Measurements from ENCODE around the gene WASF3. TPM values are rescaled to one million over a fixed set of nuclear protein-coding genes. Genes with fewer than 3 reads are reported as not detected.

Gene WASF3
- total RNA-seq, 1 donor from 2014 or later = 20.0 TPM

DNA sequence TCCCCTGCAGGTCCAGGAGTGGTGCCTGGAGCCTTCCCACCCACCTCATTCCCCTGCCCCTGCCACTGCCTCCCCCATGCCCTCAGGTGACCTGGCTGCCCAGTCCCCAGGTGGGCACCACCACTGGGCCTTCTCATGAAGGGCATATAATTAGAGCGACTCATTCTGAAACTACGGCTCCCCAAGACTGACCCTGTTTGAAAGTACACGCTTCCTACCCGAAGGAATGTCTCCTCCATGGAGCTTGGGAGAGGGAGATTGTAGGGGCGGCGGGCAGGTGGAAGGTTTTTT, 150.5 kb downstream of the WASF3 start:
- Mint-ChIP-seq H3K36me3 (ENCODE audit: unreplicated experiment) (no peaks in the 10 kb centered on the region), H3K27ac (ENCODE audit: unreplicated experiment) (no peak overlapping the region), H3K4me1 (ENCODE audit: unreplicated experiment) (no peaks in the 10 kb centered on the region), H3K9me3 (ENCODE audit: unreplicated experiment) (peaks cover 6% of the 10 kb centered on the region), H3K27me3 (ENCODE audit: unreplicated experiment) (peaks cover 25% of the 10 kb centered on the region), H3K4me3 (ENCODE audit: unreplicated experiment) (no peak overlapping the region)
- no peak for DNase-seq (ENCODE audit: extremely low spot score, unreplicated experiment)
- TF ChIP-seq, protein P1, sequence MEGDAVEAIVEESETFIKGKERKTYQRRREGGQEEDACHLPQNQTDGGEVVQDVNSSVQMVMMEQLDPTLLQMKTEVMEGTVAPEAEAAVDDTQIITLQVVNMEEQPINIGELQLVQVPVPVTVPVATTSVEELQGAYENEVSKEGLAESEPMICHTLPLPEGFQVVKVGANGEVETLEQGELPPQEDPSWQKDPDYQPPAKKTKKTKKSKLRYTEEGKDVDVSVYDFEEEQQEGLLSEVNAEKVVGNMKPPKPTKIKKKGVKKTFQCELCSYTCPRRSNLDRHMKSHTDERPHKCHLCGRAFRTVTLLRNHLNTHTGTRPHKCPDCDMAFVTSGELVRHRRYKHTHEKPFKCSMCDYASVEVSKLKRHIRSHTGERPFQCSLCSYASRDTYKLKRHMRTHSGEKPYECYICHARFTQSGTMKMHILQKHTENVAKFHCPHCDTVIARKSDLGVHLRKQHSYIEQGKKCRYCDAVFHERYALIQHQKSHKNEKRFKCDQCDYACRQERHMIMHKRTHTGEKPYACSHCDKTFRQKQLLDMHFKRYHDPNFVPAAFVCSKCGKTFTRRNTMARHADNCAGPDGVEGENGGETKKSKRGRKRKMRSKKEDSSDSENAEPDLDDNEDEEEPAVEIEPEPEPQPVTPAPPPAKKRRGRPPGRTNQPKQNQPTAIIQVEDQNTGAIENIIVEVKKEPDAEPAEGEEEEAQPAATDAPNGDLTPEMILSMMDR (IDR thresholded peaks at IDR 0.05) = no peak

DNA sequence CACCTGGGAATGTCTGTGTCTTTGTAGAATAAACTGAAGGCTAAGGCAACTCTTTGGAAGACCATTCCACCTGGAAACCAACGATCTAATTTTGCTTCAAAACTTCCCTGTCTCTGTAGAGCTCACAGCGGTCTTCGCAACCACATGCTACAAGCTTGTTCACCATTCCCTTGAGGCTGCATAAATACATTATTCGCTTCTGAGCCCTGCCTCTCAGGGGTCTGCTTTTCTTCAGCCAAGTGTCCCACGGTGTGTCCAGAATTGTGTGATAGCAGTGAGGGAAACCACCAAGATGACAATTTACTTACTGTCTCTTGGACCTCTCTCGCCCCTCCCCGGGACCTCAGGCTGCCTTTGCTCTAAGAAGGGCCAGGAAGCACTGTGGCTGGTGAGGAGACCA, 152.0 kb downstream of the WASF3 start:
- no peaks in the 10 kb centered on the region for H3K36me3 Mint-ChIP-seq (ENCODE audit: unreplicated experiment)
- peaks cover 22% of the 10 kb centered on the region for H3K27me3 Mint-ChIP-seq (ENCODE audit: unreplicated experiment)
- H3K9me3 Mint-ChIP-seq (ENCODE audit: unreplicated experiment) = peaks cover 6% of the 10 kb centered on the region
- no peak overlapping the region for H3K27ac Mint-ChIP-seq (ENCODE audit: unreplicated experiment)
- no peak for DNase-seq (ENCODE audit: extremely low spot score, unreplicated experiment)
- TF ChIP-seq, protein P1 (IDR thresholded peaks at IDR 0.05) = no peak
- no peak overlapping the region for H3K4me3 Mint-ChIP-seq (ENCODE audit: unreplicated experiment)
- H3K4me1 Mint-ChIP-seq (ENCODE audit: unreplicated experiment) = no peaks in the 10 kb centered on the region

DNA sequence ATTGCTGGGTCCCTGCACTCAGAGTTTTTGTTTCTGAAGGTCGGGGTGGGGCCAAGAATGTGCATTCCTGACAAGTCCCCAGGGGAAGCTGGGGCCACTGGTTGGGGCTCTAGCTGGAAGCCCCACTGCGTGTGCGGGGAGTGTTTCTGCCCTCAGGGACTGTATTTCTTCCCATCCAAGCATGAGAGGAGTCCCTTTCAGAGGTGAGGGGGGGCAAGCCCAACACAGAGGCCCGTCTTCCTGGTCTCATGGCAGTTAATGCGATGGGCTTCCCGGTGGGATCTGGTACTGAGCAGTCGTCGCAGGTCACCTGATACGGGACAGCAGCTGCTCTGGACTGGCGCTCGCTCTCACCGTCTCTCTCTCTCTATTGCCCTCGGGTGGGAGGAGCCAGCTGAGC, 152.7 kb downstream of the WASF3 start:
- no peak overlapping the region for H3K27ac Mint-ChIP-seq (ENCODE audit: unreplicated experiment)
- peak; percentile 77 for DNase-seq (ENCODE audit: extremely low spot score, unreplicated experiment)

DNA sequence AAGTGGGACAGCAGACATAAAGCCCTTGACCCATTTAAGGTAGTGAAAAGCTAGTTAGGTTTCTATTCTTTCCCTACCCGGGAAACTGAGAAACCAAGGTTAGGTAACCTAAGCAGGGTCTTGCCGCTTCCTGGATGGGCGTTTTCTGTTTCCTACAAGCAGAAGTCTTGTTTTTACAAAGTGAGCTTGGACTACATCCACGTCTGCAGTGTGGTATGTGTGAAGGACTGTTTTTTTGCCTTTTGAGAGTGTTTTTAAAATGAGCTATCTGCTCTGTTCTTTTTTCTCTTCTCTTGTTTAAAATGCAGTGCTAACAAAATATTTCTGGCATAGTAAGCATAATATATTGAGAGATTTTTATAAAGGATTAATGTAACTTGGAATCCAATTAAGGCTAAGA, 153.7 kb downstream of the WASF3 start:
- TF ChIP-seq, protein P1 (IDR thresholded peaks at IDR 0.05) = no peak
- Mint-ChIP-seq H3K9me3 (ENCODE audit: unreplicated experiment) (peaks cover 6% of the 10 kb centered on the region), H3K36me3 (ENCODE audit: unreplicated experiment) (no peaks in the 10 kb centered on the region)

More for the DNA sequence above, 152.7 kb downstream of the WASF3 start:
- Mint-ChIP-seq H3K27me3 (ENCODE audit: unreplicated experiment) (peaks cover 20% of the 10 kb centered on the region), H3K9me3 (ENCODE audit: unreplicated experiment) (peaks cover 6% of the 10 kb centered on the region), H3K4me1 (ENCODE audit: unreplicated experiment) (no peaks in the 10 kb centered on the region), H3K36me3 (ENCODE audit: unreplicated experiment) (no peaks in the 10 kb centered on the region), H3K4me3 (ENCODE audit: unreplicated experiment) (no peak overlapping the region)
- TF ChIP-seq, protein P1 (IDR thresholded peaks at IDR 0.05) = no peak

DNA sequence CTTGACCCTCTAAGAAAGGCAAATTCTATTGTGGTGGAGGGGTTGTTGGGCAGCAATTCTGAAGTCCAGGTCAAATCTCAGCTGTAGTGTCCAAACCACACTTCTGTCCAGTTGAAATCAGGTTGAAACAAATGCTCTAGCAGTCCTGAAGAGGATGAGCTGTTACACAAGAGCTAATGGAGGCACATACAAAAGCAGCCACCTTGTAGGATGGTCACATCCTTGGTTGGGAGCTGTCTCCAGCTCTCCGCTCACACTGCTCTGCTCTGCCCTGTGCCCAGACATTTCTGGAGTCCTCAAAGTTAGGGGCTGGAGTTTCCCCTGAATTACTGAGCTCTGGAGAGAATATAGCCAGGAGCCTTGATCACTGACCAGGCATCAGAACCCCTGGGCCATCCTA, 155.9 kb downstream of the WASF3 start:
- H3K36me3 Mint-ChIP-seq (ENCODE audit: unreplicated experiment) = no peaks in the 10 kb centered on the region
- peaks cover 6% of the 10 kb centered on the region for H3K9me3 Mint-ChIP-seq (ENCODE audit: unreplicated experiment)
- H3K4me1 Mint-ChIP-seq (ENCODE audit: unreplicated experiment) = no peaks in the 10 kb centered on the region
- H3K27ac Mint-ChIP-seq (ENCODE audit: unreplicated experiment) = no peak overlapping the region
- no peak overlapping the region for H3K4me3 Mint-ChIP-seq (ENCODE audit: unreplicated experiment)
- H3K27me3 Mint-ChIP-seq (ENCODE audit: unreplicated experiment) = peaks cover 17% of the 10 kb centered on the region
- TF ChIP-seq, protein P1 (IDR thresholded peaks at IDR 0.05) = no peak
- DNase-seq (ENCODE audit: extremely low spot score, unreplicated experiment) = peak; percentile 42

More for the DNA sequence above, 153.7 kb downstream of the WASF3 start:
- H3K4me3 Mint-ChIP-seq (ENCODE audit: unreplicated experiment) = no peak overlapping the region
- H3K4me1 Mint-ChIP-seq (ENCODE audit: unreplicated experiment) = no peaks in the 10 kb centered on the region
- DNase-seq (ENCODE audit: extremely low spot score, unreplicated experiment) = no peak
- peaks cover 15% of the 10 kb centered on the region for H3K27me3 Mint-ChIP-seq (ENCODE audit: unreplicated experiment)
- no peak overlapping the region for H3K27ac Mint-ChIP-seq (ENCODE audit: unreplicated experiment)

All from osteocyte (in vitro differentiated cells).